ENCODE results near the gene ACTN3. TPM values are rescaled to one million over a fixed set of nuclear protein-coding genes. Genes with fewer than 3 reads are reported as not detected.

ACTN3 gene
- polyA plus RNA-seq, 3 donors = not detected

DNA sequence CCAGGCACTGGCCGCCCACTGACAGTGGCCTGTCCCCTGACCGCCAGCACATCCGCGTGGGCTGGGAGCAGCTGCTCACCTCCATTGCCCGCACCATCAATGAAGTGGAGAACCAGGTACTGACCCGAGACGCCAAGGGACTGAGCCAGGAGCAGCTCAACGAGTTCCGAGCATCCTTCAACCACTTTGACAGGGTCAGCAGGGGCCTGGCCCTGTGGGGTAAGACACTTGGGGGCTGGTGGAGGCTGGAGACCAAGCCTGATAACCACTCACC, 15.2 kb downstream of the ACTN3 start:
- no peak for DNase-seq
- Histone ChIP-seq H3K9ac (ENCODE audit: insufficient read depth, low read length, poor library complexity, severe bottlenecking) (no peak overlapping the region), H3K4me1 (ENCODE audit: control insufficient read depth in 1 of 2, insufficient read depth in 2 of 2, low read length in 2 of 2) (peaks cover 0 to 5% of the 10 kb centered on the region in 2 donors), H3K9me3 (replicated peaks in 1 of 2; ENCODE audit: control insufficient read depth in 1 of 2, insufficient read depth in 1 of 2, low read length in 2 of 2) (no peaks in the 10 kb centered on the region), H2AFZ (ENCODE audit: insufficient read depth, low read depth, low read length, poor library complexity, severe bottlenecking) (no peak overlapping the region), H3K36me3 (replicated peaks in 1 of 2; ENCODE audit: control insufficient read depth in 1 of 2, insufficient read depth in 2 of 2, low read length in 2 of 2) (no peaks in the 10 kb centered on the region), H4K20me1 (ENCODE audit: insufficient read depth, low read length) (no peaks in the 10 kb centered on the region), H3K79me2 (ENCODE audit: insufficient read depth, low read length) (no peaks in the 10 kb centered on the region), H3K27me3 (ENCODE audit: control insufficient read depth in 2 of 2, insufficient read depth in 2 of 2, low read length in 2 of 2) (peaks cover 3 to 21% of the 10 kb centered on the region in 2 donors), H3K27ac (ENCODE audit: low read depth in 1 of 2, low read length in 2 of 2) (no peak overlapping the region), H3K4me2 (replicated peaks; ENCODE audit: extremely low read depth, low read length, poor library complexity, severe bottlenecking) (no peak overlapping the region), H3K4me3 (replicated peaks in 1 of 3; ENCODE audit: low read depth in 2 of 3, low read length in 3 of 3) (no peak overlapping the region)
- intact Hi-C loops (cut with micrococcal nuclease) = no loop called here
- peaks cover 19 to 36% (median 21%) of the 10 kb centered on the region in 3 donors for H3K27me3 Mint-ChIP-seq (ENCODE audit: low read depth in 3 of 3)
- H3K9me3 Mint-ChIP-seq = peaks cover 0 to 4% (median 0%) of the 10 kb centered on the region in 7 donors
- H3K4me1 Mint-ChIP-seq = peaks cover 8% of the 10 kb centered on the region
- 96% methylated on average over 9 of the region's 9 CpGs for WGBS (ENCODE audit: insufficient coverage)
- TF ChIP-seq, protein P1, sequence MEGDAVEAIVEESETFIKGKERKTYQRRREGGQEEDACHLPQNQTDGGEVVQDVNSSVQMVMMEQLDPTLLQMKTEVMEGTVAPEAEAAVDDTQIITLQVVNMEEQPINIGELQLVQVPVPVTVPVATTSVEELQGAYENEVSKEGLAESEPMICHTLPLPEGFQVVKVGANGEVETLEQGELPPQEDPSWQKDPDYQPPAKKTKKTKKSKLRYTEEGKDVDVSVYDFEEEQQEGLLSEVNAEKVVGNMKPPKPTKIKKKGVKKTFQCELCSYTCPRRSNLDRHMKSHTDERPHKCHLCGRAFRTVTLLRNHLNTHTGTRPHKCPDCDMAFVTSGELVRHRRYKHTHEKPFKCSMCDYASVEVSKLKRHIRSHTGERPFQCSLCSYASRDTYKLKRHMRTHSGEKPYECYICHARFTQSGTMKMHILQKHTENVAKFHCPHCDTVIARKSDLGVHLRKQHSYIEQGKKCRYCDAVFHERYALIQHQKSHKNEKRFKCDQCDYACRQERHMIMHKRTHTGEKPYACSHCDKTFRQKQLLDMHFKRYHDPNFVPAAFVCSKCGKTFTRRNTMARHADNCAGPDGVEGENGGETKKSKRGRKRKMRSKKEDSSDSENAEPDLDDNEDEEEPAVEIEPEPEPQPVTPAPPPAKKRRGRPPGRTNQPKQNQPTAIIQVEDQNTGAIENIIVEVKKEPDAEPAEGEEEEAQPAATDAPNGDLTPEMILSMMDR (IDR thresholded peaks at IDR 0.05) = no peak
- H3K4me3 Mint-ChIP-seq = no peak overlapping the region
- H3K27ac Mint-ChIP-seq = peak overlapping the region in 1 of 7 donors; percentile 19
- no peaks in the 10 kb centered on the region for H3K36me3 Mint-ChIP-seq

DNA sequence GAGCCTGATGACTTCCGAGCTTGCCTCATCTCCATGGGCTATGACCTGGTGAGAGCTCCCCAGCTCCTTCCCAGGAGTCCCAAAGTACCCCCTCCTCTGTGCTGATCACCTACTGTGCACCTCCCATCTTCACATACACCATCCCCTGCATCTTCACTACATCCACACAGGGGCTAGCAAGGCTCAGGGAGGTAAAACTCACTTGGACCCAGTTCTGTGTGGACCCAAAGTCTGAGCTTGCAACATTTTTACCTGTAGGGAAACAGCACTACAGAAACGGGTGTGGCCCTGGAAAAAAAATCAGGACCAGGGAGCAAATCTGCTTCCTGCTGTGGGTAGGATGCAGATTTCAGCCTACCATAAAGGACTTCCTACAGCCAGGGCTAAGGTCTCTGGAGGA, 15.6 kb downstream of the ACTN3 start:
- peaks cover 3 to 24% of the 10 kb centered on the region in 2 donors for H3K27me3 ChIP-seq (ENCODE audit: control insufficient read depth in 2 of 2, insufficient read depth in 2 of 2, low read length in 2 of 2)
- H3K9me3 ChIP-seq (replicated peaks in 1 of 2; ENCODE audit: control insufficient read depth in 1 of 2, insufficient read depth in 1 of 2, low read length in 2 of 2) = no peaks in the 10 kb centered on the region
- Mint-ChIP-seq H3K4me3 (no peak overlapping the region), H3K27me3 (ENCODE audit: low read depth in 3 of 3) (peaks cover 22 to 38% (median 24%) of the 10 kb centered on the region in 3 donors), H3K36me3 (no peaks in the 10 kb centered on the region), H3K9me3 (peaks cover 0 to 4% (median 0%) of the 10 kb centered on the region in 7 donors), H3K27ac (peak overlapping the region in 1 of 7 donors; percentile 19), H3K4me1 (peaks cover 8% of the 10 kb centered on the region)
- H3K36me3 ChIP-seq (replicated peaks in 1 of 2; ENCODE audit: control insufficient read depth in 1 of 2, insufficient read depth in 2 of 2, low read length in 2 of 2) = no peaks in the 10 kb centered on the region
- no peak overlapping the region for H3K4me3 ChIP-seq (replicated peaks in 1 of 3; ENCODE audit: low read depth in 2 of 3, low read length in 3 of 3)
- no peak overlapping the region for H3K9ac ChIP-seq (ENCODE audit: insufficient read depth, low read length, poor library complexity, severe bottlenecking)
- no peak overlapping the region for H2AFZ ChIP-seq (ENCODE audit: insufficient read depth, low read depth, low read length, poor library complexity, severe bottlenecking)
- no peaks in the 10 kb centered on the region for H3K79me2 ChIP-seq (ENCODE audit: insufficient read depth, low read length)
- DNase-seq = no peak
- TF ChIP-seq, protein P1 (IDR thresholded peaks at IDR 0.05) = no peak
- H3K27ac ChIP-seq (ENCODE audit: low read depth in 1 of 2, low read length in 2 of 2) = no peak overlapping the region
- peaks cover 0 to 5% of the 10 kb centered on the region in 2 donors for H3K4me1 ChIP-seq (ENCODE audit: control insufficient read depth in 1 of 2, insufficient read depth in 2 of 2, low read length in 2 of 2)
- intact Hi-C loops (cut with micrococcal nuclease) = no loop called here
- no peaks in the 10 kb centered on the region for H4K20me1 ChIP-seq (ENCODE audit: insufficient read depth, low read length)
- no peak overlapping the region for H3K4me2 ChIP-seq (replicated peaks; ENCODE audit: extremely low read depth, low read length, poor library complexity, severe bottlenecking)
- 100% methylated on average over 1 of the region's 2 CpGs for WGBS (ENCODE audit: insufficient coverage)
